ENCODE measurements around the gene ATXN3.

GRCh38 chr14:92039719-92040430, 66.5 kb downstream of the ATXN3 start, which contains the start of gene TRIP11:
- TF ChIP-seq CTCF (IDR thresholded peaks at IDR 0.05; ENCODE audit: insufficient read depth, low read length, poor library complexity, severe bottlenecking) (no peak), EZH2phosphoT487 (conservative IDR thresholded peaks at IDR 0.05; ENCODE audit: low read length) (no peak)

Data from SU-DHL-6 (cell line).